Chondrocyte (in vitro differentiated cells): Measurements from ENCODE around the gene MBNL1. TPM values are rescaled to one million over a fixed set of nuclear protein-coding genes. Genes with fewer than 3 reads are reported as not detected.

ENCODE experiments used
- DNase-seq: peaks from one replicate; pipeline ENCODE4 v3.0.0; 2021; ENCODE audit warnings: mixed read lengths, low spot score
- H3K27ac Mint-ChIP-seq: one replicate; pipeline ENCODE4 v1.8.0; 2021; ENCODE audit warnings: mild to moderate bottlenecking, moderate library complexity, mixed read lengths; ENCODE audit not compliant: unreplicated experiment
- H3K27me3 Mint-ChIP-seq: 2 replicates; pipeline ENCODE4 v1.8.0; 2021; ENCODE audit warnings: low read depth, mixed read lengths
- H3K36me3 Mint-ChIP-seq: 2 replicates; pipeline ENCODE4 v1.8.0; 2021; ENCODE audit warnings: low read depth, mixed read lengths
- H3K4me1 Mint-ChIP-seq: 2 replicates; pipeline ENCODE4 v1.8.0; 2021; ENCODE audit warnings: low read depth, mild to moderate bottlenecking, mixed read lengths
- H3K4me3 Mint-ChIP-seq: one replicate; pipeline ENCODE4 v1.8.0; 2021; ENCODE audit warnings: mild to moderate bottlenecking, moderate library complexity, mixed read lengths; ENCODE audit not compliant: unreplicated experiment
- H3K9me3 Mint-ChIP-seq: 2 replicates; pipeline ENCODE4 v1.8.0; 2021; ENCODE audit warnings: low read depth, mixed read lengths
- total RNA-seq: library from RNA; stranded (reverse); gene quantifications from 3 replicates; pipeline ENCODE4 v1.2.1, GENCODE V29; 2021
- TF ChIP-seq, protein P1 (sequence below): fragments of 200-600 bp; sonication (generic); IDR thresholded peaks from 2 replicates; pipeline ENCODE4 v1.5.0; 2021; ENCODE audit warnings: antibody characterized with exemption, mild to moderate bottlenecking, moderate library complexity

Gene MBNL1
- total RNA-seq, 1 donor from 2014 or later: 166 TPM

DNA sequence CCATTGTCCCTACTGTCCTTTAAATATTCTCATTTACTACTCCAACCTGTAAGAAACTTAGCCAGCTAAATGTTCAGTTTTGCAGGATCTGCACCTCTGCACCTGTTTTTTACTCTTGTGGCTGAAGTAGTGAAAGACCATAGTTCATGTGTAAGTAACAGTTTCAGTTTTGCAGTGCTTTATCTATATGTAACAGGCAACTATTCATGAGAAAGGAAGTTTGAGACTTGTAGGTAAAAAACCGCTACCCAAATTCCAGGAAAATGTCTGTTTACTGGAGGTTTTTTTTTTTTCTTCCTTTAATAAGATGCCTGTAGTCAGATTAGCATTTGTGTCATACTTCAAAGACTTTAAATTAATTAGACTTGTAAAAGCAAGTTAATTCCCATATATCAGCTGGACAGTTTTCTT is 25.4 kb upstream of the MBNL1 start:
- no peak overlapping the region for H3K27ac Mint-ChIP-seq
- DNase-seq: no peak
- H3K9me3 Mint-ChIP-seq: no peaks in the 10 kb centered on the region
- H3K4me1 Mint-ChIP-seq: peaks cover 12% of the 10 kb centered on the region
- H3K4me3 Mint-ChIP-seq: no peak overlapping the region
- TF ChIP-seq, protein P1, sequence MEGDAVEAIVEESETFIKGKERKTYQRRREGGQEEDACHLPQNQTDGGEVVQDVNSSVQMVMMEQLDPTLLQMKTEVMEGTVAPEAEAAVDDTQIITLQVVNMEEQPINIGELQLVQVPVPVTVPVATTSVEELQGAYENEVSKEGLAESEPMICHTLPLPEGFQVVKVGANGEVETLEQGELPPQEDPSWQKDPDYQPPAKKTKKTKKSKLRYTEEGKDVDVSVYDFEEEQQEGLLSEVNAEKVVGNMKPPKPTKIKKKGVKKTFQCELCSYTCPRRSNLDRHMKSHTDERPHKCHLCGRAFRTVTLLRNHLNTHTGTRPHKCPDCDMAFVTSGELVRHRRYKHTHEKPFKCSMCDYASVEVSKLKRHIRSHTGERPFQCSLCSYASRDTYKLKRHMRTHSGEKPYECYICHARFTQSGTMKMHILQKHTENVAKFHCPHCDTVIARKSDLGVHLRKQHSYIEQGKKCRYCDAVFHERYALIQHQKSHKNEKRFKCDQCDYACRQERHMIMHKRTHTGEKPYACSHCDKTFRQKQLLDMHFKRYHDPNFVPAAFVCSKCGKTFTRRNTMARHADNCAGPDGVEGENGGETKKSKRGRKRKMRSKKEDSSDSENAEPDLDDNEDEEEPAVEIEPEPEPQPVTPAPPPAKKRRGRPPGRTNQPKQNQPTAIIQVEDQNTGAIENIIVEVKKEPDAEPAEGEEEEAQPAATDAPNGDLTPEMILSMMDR: no peak
- H3K27me3 Mint-ChIP-seq: no peaks in the 10 kb centered on the region
- no peaks in the 10 kb centered on the region for H3K36me3 Mint-ChIP-seq

DNA sequence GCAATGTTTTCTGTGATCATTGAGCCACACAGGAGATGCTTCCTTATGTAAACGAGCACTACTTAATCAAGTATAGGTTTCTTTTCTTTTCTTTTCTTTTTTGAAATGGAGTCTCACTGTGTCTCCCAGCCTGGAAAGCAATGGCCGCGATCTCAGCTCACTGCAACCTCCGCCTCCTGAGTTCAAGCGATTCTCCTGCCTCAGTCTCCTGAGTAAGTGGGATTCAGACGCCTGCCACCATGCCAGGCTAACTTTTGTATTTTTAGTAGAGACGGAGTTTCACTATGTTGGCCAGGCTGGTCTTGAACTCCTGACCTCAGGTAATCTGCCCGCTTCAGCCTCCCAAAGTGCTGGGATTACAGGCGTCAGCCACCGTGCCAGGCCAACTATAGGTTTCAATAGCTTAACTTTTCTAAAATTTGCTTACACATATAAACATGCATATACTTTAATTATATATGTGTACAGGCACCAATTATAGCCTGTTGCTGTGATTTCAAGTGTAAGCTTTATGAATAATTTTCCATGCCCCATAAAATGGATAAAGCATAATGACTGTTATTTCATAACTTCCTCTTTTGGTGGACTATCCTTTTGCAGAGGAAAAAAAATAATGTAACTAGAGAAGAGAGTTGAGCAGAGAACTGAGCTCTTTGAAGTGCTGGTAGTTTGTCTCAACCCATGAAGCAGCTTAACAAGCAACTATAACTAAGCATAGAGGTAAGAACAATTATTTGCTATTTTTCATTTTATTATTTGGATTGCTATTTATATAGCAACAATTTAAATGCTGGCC is 24.8 kb upstream of the MBNL1 start:
- no peaks in the 10 kb centered on the region for H3K9me3 Mint-ChIP-seq
- no peaks in the 10 kb centered on the region for H3K27me3 Mint-ChIP-seq
- no peak overlapping the region for H3K4me3 Mint-ChIP-seq
- no peak overlapping the region for H3K27ac Mint-ChIP-seq
- TF ChIP-seq, protein P1: no peak
- no peaks in the 10 kb centered on the region for H3K36me3 Mint-ChIP-seq
- peaks cover 12% of the 10 kb centered on the region for H3K4me1 Mint-ChIP-seq
- no peak for DNase-seq

DNA sequence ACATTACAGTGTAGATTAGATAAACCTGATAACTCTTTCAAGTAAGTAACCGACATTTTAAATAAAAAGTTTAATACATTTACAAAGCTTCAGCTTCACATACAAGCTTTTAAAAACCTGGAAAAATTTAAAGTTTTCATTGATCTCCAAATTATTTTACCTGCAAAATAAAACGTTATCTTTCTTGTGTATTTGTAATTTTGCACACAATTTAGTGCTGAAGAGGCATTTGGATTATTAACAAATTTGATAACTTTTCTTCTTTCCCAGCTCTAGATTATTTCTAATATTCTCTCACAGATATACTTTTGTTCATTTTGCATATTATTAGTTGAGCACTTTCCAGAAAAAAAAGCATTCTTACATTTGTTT is 24.2 kb upstream of the MBNL1 start:
- Mint-ChIP-seq H3K9me3 (no peaks in the 10 kb centered on the region), H3K4me3 (no peak overlapping the region), H3K4me1 (peaks cover 12% of the 10 kb centered on the region), H3K27ac (no peak overlapping the region), H3K36me3 (no peaks in the 10 kb centered on the region), H3K27me3 (no peaks in the 10 kb centered on the region)
- DNase-seq: no peak
- TF ChIP-seq, protein P1: no peak

DNA sequence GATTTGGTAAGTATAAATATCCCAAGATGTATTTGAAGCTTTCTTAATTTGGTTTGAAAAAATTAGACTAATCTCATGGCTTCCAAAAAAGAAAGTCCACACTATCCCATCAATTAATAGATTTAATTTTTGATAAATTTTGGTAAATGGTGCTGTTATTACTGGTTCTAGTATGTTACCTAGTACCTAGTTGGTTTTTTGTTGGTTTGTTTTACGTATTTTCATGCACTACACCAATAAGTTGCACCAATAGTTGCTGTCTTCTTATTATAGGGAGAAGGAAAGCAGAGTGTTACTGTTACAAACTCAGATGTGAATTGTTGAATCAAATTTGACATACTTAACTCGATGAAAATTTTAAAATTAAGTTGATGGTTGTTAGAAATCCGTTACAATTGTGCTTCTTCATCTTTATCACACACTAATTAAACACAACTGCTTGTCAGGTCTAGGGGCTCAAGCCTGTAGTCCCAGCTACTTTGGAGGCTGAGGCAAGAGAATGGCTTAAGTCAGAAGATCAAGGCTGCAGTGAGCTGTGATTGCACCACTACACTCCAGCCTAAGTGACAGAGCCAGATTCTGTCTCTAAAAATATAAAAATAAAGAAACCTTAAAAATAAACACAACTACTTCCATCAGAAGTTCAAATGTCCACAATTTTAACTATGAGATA is 23.1 kb upstream of the MBNL1 start:
- TF ChIP-seq, protein P1: no peak
- Mint-ChIP-seq H3K4me3 (no peak overlapping the region), H3K27ac (no peak overlapping the region), H3K36me3 (no peaks in the 10 kb centered on the region), H3K9me3 (no peaks in the 10 kb centered on the region), H3K4me1 (peaks cover 5% of the 10 kb centered on the region), H3K27me3 (no peaks in the 10 kb centered on the region)
- DNase-seq: no peak

DNA sequence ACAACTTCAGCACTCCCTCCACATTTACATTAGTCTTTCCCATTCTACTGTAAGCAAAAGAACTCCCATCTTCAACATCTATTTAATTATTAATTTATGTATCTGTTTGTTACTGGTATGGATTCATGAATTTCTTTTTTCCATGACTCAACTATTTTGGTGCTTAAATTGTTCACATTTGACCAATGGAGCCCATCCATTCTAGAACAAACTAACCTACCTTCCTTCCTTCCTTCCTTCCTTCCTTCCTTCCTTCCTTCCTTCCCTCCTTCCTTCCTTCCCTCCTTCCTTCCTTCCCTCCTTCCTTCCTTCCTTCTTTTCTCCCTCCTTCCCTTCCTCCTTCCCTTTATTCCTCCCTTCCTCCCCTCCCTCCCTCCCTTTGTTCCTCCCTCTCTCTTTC is 16.8 kb upstream of the MBNL1 start:
- Mint-ChIP-seq H3K27ac (no peak overlapping the region), H3K27me3 (no peaks in the 10 kb centered on the region), H3K4me1 (peaks cover 1% of the 10 kb centered on the region), H3K36me3 (no peaks in the 10 kb centered on the region), H3K9me3 (no peaks in the 10 kb centered on the region), H3K4me3 (no peak overlapping the region)
- DNase-seq: no peak
- TF ChIP-seq, protein P1: no peak
